HFFc6 (cell line): ENCODE data around the gene DIRAS1. TPM values are rescaled to one million over a fixed set of nuclear protein-coding genes. Genes with fewer than 3 reads are reported as not detected.
"Not testable (repeated sequence)": the region's sequence is repeated elsewhere in the genome, so short reads cannot be mapped to it uniquely, and the experiment has no call there.

Source experiments
- DNase-seq: peaks from one replicate; pipeline ENCODE4 v3.0.0-alpha.2; 2018
- H3K27ac Mint-ChIP-seq: 2 replicates; pipeline ENCODE4 v1.8.0; 2020; ENCODE audit warnings: mild to moderate bottlenecking, mixed read lengths
- H3K27me3 Mint-ChIP-seq: 2 replicates; pipeline ENCODE4 v1.8.0; 2021; ENCODE audit warnings: mild to moderate bottlenecking, moderate library complexity, mixed read lengths; ENCODE audit not compliant: insufficient read depth
- H3K36me3 Mint-ChIP-seq: 2 replicates; pipeline ENCODE4 v1.8.0; 2021; ENCODE audit warnings: low read depth, mixed read lengths
- H3K4me1 Mint-ChIP-seq: 2 replicates; pipeline ENCODE4 v1.8.0; 2020; ENCODE audit warnings: low read depth, mixed read lengths
- H3K4me3 Mint-ChIP-seq: 2 replicates; pipeline ENCODE4 v1.8.0; 2020; ENCODE audit warnings: mild to moderate bottlenecking, moderate library complexity, mixed read lengths
- H3K9me3 Mint-ChIP-seq: 2 replicates; pipeline ENCODE4 v1.8.0; 2020; ENCODE audit warnings: mild to moderate bottlenecking, mixed read lengths
- total RNA-seq, 6 experiments: library from RNA; stranded (reverse); fragmentation: NEBNext Ultra II Directional; extraction: Animal tissue kit (Norgen Biotek cat#: 25700); gene quantifications; 2 replicates in 1 of 6; 3 replicates in 5 of 6; pipeline ENCODE4 v1.2.3, GENCODE V29; 2021
- TF ChIP-seq, protein P1 (sequence below): fragments of 200-600 bp; sonication (generic); IDR thresholded peaks from 2 replicates; pipeline ENCODE4 v1.5.0; 2021; ENCODE audit warnings: antibody characterized with exemption, mild to moderate bottlenecking

The DIRAS1 gene
- total RNA-seq, 6 experiments from 2014 or later, result 10.6 to 21.6 (median 12.7) TPM

- TF ChIP-seq, protein P1, sequence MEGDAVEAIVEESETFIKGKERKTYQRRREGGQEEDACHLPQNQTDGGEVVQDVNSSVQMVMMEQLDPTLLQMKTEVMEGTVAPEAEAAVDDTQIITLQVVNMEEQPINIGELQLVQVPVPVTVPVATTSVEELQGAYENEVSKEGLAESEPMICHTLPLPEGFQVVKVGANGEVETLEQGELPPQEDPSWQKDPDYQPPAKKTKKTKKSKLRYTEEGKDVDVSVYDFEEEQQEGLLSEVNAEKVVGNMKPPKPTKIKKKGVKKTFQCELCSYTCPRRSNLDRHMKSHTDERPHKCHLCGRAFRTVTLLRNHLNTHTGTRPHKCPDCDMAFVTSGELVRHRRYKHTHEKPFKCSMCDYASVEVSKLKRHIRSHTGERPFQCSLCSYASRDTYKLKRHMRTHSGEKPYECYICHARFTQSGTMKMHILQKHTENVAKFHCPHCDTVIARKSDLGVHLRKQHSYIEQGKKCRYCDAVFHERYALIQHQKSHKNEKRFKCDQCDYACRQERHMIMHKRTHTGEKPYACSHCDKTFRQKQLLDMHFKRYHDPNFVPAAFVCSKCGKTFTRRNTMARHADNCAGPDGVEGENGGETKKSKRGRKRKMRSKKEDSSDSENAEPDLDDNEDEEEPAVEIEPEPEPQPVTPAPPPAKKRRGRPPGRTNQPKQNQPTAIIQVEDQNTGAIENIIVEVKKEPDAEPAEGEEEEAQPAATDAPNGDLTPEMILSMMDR, result no peak
- no peaks in the 10 kb centered on the region for H3K9me3 Mint-ChIP-seq
- no peak overlapping the region for H3K4me3 Mint-ChIP-seq
- no peaks in the 10 kb centered on the region for H3K4me1 Mint-ChIP-seq
- no peak for DNase-seq
- H3K27ac Mint-ChIP-seq, result no peak overlapping the region
- peaks cover 35% of the 10 kb centered on the region for H3K27me3 Mint-ChIP-seq
- no peaks in the 10 kb centered on the region for H3K36me3 Mint-ChIP-seq
Observed at GRCh38 chr19:2679439-2679838, 41.7 kb downstream of the DIRAS1 start.

DNA sequence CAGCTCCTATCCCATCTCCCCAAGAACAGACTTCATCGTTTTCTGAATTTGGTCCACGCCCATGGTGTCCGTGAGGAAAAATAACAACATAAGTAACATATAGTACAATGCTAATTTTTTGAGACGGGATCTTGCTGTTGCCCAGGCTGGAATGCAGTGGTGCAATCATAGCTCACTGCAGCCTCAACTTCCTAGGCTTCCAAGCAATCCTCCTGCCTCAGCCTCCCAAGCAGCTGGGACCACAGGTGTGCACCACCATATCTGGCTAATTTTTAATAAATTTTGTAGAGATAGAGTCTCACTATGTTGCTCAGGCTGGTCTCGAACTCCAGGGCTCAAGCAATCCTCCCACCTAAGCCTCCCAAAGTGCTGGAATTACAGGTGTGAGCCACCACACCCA, 42.2 kb downstream of the DIRAS1 start:
- peaks cover 39% of the 10 kb centered on the region for H3K27me3 Mint-ChIP-seq
- not testable (repeated sequence) for H3K4me3 Mint-ChIP-seq, DNase-seq, H3K9me3 Mint-ChIP-seq, H3K36me3 Mint-ChIP-seq, H3K27ac Mint-ChIP-seq, H3K4me1 Mint-ChIP-seq

DNA sequence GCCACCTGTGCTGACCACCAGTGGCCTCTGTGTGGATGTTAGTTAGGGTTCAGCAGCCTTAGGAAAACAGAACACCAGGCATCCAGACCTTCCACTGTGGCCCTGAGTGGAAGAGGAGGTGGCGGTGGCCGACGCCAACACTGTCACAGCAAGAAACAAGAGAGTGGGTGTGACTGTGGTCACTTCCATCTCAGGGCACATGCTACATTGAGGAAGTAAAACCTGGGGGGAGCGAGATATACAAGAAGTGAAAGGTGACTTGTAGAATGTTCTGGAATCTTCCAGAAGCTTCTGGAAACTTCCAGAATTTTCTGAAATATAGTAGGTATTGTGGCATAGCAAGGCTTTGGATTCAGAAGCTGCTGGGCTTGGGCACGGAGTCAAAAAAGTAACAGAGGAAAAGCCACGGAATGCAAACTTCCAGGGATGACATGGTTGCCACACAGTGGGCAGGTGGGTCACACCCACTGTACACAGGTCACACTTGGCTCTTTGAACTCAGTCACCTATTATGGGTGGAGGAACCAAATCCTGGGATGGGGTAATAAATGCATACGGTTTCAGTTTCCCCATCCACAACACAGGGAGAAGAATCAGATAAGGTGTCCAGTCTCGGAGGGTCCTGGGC, 43.0 kb downstream of the DIRAS1 start:
- TF ChIP-seq, protein P1, result no peak
- peaks cover 40% of the 10 kb centered on the region for H3K27me3 Mint-ChIP-seq

GRCh38 chr19:2676823-2677222, 44.3 kb downstream of the DIRAS1 start:
- Mint-ChIP-seq H3K4me1 (no peaks in the 10 kb centered on the region), H3K9me3 (no peaks in the 10 kb centered on the region), H3K36me3 (no peaks in the 10 kb centered on the region), H3K27me3 (peaks cover 40% of the 10 kb centered on the region), H3K27ac (no peak overlapping the region), H3K4me3 (no peak overlapping the region)
- DNase-seq, result no peak
- TF ChIP-seq, protein P1, result no peak

More for the DNA sequence above, 43.0 kb downstream of the DIRAS1 start:
- Mint-ChIP-seq H3K9me3 (no peaks in the 10 kb centered on the region), H3K4me1 (no peaks in the 10 kb centered on the region), H3K27ac (no peak overlapping the region), H3K36me3 (no peaks in the 10 kb centered on the region), H3K4me3 (no peak overlapping the region)
- DNase-seq, result no peak

- H3K9me3 Mint-ChIP-seq, result no peaks in the 10 kb centered on the region
- no peak overlapping the region for H3K4me3 Mint-ChIP-seq
- peaks cover 40% of the 10 kb centered on the region for H3K27me3 Mint-ChIP-seq
- TF ChIP-seq, protein P1, result no peak
- no peaks in the 10 kb centered on the region for H3K36me3 Mint-ChIP-seq
- no peaks in the 10 kb centered on the region for H3K4me1 Mint-ChIP-seq
- no peak for DNase-seq
- H3K27ac Mint-ChIP-seq, result no peak overlapping the region
Observed at GRCh38 chr19:2675892-2676291, 45.3 kb downstream of the DIRAS1 start.

- Mint-ChIP-seq H3K27me3 (peaks cover 36% of the 10 kb centered on the region), H3K4me3 (no peak overlapping the region), H3K4me1 (no peaks in the 10 kb centered on the region), H3K9me3 (no peaks in the 10 kb centered on the region), H3K27ac (no peak overlapping the region), H3K36me3 (no peaks in the 10 kb centered on the region)
- no peak for DNase-seq
- TF ChIP-seq, protein P1, result no peak
Observed at GRCh38 chr19:2670217-2670616, 51.0 kb downstream of the DIRAS1 start.
